HT1080 (cell line): ENCODE results near the gene SPATA25. TPM values are rescaled to one million over a fixed set of nuclear protein-coding genes. Genes with fewer than 3 reads are reported as not detected.
"Not testable (repeated sequence)": the region's sequence is repeated elsewhere in the genome, so short reads cannot be mapped to it uniquely, and the experiment has no call there.

Experiments
- DNase-seq: peaks from one replicate; pipeline ENCODE4 v3.0.0-alpha.2; 2015; ENCODE audit warnings: low read depth
- total RNA-seq: library from RNA; depleted of rRNA; stranded (reverse); fragments of >200 nt; shearing (Covaris generic); gene quantifications from 2 replicates; pipeline ENCODE4 v1.2.3, GENCODE V29; 2014

The SPATA25 gene
- total RNA-seq, 1 experiment from 2014 or later = 0.34 TPM

GRCh38 chr20:45917790-45918141 lies 30.3 kb upstream of the SPATA25 start:
- DNase-seq = no peak

GRCh38 chr20:45913116-45913515 lies 25.7 kb upstream of the SPATA25 start:
- DNase-seq = no peak

GRCh38 chr20:45912344-45912682 lies 24.9 kb upstream of the SPATA25 start:
- DNase-seq = no peak

DNA sequence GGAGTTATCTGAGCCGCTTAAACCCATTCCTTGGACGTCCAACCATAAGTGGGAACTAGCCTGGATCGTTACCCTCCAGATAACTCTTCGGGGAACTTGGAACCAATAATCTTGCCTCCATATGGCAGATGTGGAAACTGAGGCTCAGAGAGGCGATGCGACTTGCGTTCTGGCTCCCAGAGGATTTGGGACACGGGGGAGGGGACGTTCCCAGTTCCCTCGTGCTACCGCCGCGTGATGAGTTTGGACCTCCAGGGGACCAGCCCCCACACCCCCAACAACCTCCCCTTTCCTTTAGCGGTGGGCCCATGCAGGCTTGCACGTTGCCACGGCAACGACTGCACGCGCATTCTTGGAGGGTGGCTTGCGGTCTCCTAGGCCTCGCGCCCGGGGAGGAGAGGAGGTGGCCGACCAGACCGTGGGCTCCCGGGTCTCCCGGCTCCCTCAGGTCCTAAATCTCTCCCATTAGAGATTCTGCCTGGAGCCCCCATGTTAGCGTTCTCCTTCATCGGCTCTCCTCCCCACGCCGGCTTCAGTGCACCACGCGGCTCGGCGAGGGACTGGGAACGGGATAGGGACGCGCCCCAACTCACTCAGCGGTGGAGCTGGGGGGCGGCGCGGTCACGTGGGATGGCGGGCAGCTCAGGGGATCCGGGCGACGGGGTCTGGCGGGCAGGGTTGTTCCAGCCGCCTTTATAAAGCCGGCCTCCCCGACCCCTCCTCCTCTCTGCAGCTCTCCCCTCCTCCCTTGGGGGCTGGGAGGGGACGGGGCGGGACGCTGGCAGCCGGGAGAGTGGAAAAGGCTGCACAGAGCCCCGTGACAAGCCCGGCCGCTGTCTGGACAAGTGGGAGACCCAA lies 24.3 kb upstream of the SPATA25 start, which contains the start of gene PLTP:
Gene PLTP, minus strand, starts transcription at position 670 of the 858 bp plus-strand sequence. CDS start 703 bp downstream, outside the sequence.
- no peak for DNase-seq

GRCh38 chr20:45910670-45911485 lies 23.5 kb upstream of the SPATA25 start:
- peak; percentile 85 for DNase-seq

DNA sequence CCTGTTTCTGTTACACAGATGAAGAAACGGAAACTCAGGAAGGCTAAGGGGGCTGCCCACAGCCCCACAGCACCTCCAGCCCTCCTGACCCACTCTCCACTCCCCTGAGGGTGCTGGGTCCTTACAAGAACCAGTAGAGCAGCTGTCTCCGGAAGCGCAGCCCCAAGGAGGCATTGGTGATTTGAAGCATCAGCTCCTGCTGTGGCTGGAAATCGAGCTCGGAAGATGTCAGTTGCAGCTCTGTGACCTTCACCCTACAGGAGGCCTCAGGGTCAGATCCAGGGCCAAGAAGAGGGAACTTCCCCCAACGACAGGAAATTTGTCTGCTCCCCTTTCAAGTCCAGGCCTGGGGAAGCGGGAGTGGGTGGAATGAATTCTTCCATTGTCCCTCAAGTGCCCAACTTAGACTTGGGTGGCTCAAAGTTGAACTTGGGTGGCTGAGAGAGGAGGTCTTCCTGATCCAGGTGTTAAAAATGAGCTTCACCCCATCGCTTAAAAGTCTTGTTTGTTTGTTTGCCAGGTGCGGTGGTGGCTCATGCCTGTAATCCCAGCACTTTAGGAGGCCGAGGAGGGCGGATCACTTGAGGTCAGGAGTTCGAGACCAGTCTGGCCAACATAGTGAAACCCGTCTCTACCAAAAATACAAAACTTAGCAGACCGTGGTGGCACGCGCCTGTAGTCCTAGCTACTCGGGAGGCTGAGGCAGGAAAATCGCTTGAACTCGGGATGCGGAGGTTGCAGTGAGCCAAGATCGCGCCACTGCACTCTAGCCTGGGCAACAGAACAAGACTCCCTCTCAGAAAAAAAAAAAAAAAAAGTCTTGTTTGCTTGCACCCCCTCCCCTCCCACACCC lies 22.6 kb upstream of the SPATA25 start:
- DNase-seq = no peak

- DNase-seq = no peak
Observed at GRCh38 chr20:45909336-45909808, 21.9 kb upstream of the SPATA25 start.

DNA sequence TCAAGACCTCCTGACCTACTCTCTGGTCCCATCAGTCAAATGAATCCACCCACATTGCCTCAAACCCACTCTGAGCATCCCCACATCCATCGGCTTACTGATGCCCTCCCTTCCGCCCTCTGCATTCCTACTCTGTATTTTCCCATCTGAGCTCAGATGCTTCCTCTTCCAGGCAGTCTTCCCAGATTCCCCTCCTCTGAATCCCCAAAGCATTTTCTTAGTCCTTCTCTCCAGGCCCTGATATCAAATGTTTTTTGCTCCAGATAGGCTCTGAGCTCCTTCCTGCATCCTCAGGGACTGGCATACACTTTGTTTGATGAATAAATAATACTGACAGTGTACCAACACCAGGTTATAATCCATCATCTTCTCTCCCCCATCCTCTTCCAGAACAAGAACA lies 20.7 kb upstream of the SPATA25 start:
- DNase-seq = no peak

DNA sequence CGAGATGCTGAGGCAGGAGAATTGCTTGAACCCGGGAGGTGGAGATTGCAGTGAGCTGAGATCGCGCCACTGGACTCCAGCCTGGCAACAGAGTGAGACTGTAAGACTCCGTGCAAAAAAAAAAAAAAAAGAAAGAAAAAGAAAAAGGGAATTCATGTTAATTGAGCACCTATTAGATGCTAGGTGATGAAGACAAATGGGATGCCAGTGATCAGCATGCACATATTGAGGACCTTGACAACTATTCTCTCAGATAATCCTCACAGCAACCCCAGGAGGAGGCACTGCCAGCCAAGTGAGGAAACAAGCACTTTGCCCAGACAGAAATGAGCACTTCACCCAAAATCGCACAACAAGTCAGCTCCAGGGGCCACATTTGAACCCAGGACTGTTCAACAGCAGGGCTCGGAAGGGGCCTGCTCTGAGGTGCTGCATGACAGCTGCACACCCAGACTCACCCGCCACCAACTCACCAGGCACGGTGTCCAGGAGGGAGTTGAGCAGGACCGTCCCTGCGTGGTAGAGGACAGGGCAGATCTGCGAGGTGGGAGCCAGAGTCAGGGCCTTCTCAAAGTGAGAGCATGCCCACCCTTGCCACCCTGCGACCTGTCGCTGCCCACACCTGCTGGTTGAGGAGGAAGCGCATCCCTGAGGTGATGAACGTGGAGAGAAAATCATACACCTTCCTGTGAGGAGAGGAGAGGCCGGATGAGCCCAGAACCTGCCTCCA lies 20.0 kb upstream of the SPATA25 start:
- DNase-seq = no peak

DNA sequence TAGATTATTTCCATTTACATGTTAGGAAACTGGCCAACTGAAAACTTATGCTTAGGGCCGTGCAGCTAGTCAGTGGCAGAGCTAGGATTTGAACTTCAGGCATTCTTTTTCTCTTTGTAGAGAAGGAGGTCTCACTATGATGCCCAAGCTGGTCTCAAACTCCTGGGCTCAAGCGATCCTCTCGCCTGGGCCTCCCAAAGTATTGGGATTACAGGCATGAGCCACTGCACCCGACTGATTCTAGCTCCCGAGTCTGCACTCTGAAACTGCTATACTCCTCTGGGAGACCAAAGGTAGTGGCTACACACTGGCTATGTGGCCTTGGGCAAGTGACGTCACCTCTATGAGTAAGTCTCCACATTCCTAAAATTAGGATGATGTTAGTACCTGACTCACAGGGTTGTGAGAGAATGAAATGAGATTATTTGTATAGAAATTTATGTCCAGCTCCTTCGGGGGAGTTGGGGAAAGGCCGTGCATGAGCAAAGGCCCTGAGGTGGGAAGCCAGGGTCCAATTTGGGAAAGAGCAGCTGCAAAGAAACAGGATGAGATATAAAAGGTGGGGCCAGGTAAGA lies 18.2 kb upstream of the SPATA25 start:
- peak; percentile 79 for DNase-seq

DNA sequence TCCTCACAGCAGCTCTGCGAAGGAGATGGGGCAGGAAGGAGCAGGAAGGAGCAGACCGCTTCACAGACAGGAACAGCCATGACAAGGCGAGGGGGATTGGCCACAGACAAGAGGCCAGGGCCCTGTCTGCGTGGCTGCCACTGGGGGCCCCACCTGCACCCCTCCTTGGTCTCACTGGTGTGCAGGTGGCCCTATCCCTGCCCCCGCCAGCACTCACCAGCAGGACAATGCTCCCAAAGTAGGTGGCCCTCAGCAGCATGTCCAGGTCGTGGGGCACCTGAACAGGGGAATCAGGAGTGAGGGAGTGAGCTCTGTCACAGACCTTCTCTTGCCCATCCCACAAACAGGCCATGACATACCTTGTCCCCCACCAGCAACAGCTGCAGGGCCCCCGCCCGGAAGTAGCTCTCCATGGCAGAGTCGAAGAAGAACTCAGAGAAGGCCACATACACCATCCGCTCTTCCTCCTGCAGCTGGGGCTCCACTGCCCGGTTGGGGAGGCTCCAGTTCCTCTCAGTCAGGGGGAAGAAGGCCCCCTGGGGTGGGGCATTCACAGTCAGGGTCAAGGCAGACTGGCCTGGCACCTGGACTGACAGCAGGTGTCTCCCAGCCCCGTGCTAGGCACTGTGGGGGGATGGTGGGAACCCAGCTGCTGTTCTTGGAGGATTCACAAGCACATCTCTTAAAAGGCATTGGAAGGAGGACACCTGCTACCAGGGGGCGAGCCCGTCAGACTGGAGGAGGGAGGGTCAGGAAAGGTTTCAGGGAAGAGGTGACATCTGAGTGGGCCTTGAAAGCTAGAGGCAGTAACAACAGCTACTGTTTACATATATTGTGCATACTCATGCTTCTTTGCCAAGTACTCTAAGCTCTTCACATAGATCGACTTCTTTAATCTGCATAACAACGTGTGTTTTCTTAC lies 17.4 kb upstream of the SPATA25 start:
- DNase-seq = no peak

DNA sequence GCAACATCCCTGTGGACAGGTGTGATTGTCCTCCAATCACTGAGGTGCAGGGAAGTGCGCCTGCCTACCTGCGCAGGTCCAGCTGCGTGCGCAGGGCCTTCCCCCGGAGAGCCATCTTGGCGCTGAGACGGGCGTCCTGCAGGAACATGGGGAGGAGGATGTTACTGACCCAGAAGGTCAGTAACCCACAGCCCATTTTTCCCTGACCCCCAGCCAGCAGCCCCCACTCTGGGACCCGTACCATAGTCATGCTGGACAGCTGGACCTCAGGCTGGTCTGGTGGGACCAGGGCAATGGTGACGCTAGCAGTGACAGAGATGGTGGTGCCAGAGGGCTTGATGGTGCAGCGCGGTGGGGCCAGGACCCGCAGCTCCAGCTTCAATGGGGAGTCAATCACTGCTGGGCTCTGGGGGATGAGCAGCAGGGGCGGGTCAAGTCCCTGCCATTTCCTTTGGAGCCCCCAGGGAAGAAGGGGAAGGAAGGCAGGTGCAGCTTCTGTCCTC lies 14.8 kb upstream of the SPATA25 start:
- DNase-seq = no peak

- not testable (repeated sequence) for DNase-seq
Observed at GRCh38 chr20:45901332-45901731, 13.9 kb upstream of the SPATA25 start.

DNA sequence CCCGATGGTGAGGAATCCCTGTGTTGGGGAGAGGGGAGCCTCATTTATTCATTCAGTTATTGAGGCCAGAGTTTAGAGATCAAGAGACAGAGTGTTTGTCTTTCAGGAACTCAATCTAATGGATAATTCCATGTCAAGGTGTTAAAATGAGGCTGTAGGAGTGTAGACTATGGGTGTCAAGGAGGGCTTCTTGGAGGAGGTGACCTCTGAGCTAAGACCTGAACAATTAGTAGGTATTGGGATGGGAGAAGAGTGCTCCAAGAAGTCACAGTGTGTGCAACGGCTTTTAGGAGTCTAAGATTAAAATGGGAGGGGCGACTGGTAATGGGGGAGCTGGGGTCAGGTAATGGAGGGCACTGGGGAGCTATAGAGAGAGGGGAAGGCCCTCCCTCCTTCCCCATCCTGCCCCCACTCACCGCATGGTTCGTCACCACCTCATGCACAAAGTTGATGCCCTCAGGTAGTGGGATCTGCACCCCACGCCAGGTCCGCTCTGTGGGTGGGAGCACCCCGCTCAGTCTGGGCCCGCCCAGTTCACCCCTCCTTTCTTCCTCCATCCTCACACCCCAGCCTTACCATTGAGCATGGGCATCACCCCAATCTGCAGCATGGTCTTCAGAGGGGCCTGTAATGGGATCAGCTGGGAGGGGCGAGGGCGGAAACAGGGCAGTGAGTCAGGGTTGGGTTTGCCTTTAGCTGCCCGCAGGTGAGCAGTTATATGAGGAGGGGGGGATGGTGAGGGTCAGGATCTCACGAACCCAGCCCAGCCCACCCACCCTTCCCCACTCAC lies 11.8 kb upstream of the SPATA25 start:
- DNase-seq = no peak

GRCh38 chr20:45898285-45898684 lies 10.9 kb upstream of the SPATA25 start:
- DNase-seq = no peak

DNA sequence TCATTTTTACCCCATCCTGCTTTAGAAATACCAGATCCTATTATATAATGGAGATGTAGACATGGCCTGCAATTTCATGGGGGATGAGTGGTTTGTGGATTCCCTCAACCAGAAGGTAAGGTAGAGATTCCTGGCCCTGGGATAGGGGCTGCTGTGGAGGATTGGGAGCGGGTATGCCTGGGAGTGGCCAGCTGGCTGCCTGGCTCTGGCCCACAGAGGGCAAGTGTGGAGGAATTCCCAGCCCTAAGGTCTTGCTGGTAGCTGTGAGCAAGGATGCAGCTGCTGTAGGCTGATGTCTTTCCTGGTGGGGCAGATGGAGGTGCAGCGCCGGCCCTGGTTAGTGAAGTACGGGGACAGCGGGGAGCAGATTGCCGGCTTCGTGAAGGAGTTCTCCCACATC lies 10.3 kb upstream of the SPATA25 start:
- no peak for DNase-seq

DNA sequence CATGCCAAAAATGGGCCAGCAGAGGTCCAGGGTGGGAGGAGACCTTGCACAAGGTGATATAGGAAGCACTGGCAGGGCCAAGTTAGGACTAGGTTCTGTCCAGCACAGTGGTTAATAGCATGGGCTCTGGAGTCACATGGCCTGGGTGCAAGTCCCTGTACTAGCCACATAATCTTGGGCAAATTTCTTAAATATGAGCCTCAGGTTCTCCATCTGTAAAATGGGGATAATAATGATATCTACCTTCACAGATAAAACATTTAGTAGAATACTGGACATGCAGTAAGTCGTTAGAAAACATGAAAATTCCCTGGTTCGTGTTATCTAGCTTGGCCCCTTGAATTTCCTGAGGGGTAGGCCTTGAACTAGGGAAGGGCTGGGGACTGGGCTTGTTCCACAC lies 9.9 kb upstream of the SPATA25 start:
- DNase-seq = no peak

DNA sequence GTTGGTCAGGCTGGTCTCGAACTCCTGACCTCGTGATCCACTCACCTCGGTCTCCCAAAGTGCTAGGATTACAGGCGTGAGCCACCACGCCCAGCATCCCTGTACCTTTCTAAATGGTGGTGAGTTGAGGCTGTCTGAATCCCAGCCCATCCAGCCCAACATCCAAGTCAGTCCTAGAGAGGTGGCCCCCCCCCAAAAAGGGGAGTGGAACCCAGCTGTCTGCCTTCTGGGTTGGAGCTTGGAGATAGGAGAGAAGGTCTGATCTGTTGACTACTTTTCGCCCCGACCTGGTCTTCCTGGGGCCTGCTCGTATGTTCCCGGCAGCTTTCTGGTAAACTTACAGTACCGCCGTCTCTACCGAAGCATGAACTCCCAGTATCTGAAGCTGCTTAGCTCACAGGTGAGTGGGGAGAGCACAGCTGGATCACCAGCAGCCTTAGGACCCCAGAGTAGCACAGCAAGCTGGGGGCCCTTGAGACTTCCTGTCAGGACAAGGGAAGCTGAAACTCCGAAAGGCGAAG lies 9.3 kb upstream of the SPATA25 start:
- no peak for DNase-seq
